PC-3 (cell line): ENCODE measurements around the gene CAPNS1. TPM values are rescaled to one million over a fixed set of nuclear protein-coding genes. Genes with fewer than 3 reads are reported as not detected.

ENCODE experiments used
- ATAC-seq: fragments of 200-7000 bp; cut with Tn5 transposase; 2 replicates; pipeline ENCODE4 v1.9.1; 2020; ENCODE audit warnings: mild to moderate bottlenecking, moderate library complexity
- Bru-seq: library from RNA; stranded (reverse); fragments of 400-500 nt; gene quantifications from one replicate; lab custom pipeline; 2021; lab: Mats Ljungman, UMichigan
- BruChase-seq, 2 experiments: library from RNA; stranded (reverse); fragments of 400-500 nt; gene quantifications; one replicate each; lab custom pipeline; 2021; lab: Mats Ljungman, UMichigan
- BruUV-seq: library from RNA; stranded (reverse); fragments of 400-500 nt; replicated peaks from 2 replicates; lab custom pipeline; 2021; lab: Mats Ljungman, UMichigan
- CTCF ChIA-PET: fragments of 300-600 bp; sonication (Branson Sonifier 250); formaldehyde crosslinking; loops from one replicate; lab custom pipeline; 2022; ENCODE audit warnings: antibody characterized with exemption; lab: Charles Lee
- POLR2A ChIA-PET: fragments of 300-600 bp; sonication (Branson Sonifier 250); formaldehyde crosslinking; loops from one replicate; lab custom pipeline; 2022; ENCODE audit warnings: antibody characterized with exemption; ENCODE audit not compliant: unreplicated experiment; lab: Charles Lee
- DNase-seq: peaks from one replicate; pipeline ENCODE4 v3.0.0-alpha.2; 2015
- H2AFZ ChIP-seq: fragments of 300-600 bp; sonication (generic); 2 replicates; pipeline ENCODE4 v1.6.0; 2016; ENCODE audit warnings: antibody characterized with exemption, low read length
- H3F3A ChIP-seq: fragments of 300-600 bp; sonication (generic); one replicate; pipeline ENCODE4 v1.6.0; 2017; ENCODE audit warnings: antibody characterized with exemption, low read length, control low read depth, mild to moderate bottlenecking; ENCODE audit not compliant: unreplicated experiment
- H3K27ac ChIP-seq: fragments of 300-600 bp; sonication (generic); 2 replicates; pipeline ENCODE4 v1.5.1; 2016; ENCODE audit warnings: mild to moderate bottlenecking, low read length
- H3K27me3 ChIP-seq: fragments of 300-600 bp; sonication (generic); 2 replicates; pipeline ENCODE4 v1.6.1; 2016; ENCODE audit warnings: low read length, mixed read lengths
- H3K36me3 ChIP-seq: fragments of 300-600 bp; sonication (generic); 2 replicates; pipeline ENCODE4 v1.6.1; 2016; ENCODE audit warnings: low read depth, mixed run types, low read length, mixed read lengths
- H3K4me1 ChIP-seq: fragments of 300-600 bp; sonication (generic); 2 replicates; pipeline ENCODE4 v1.5.1; 2016; ENCODE audit warnings: low read length; ENCODE audit not compliant: insufficient read depth
- H3K4me2 ChIP-seq: fragments of 300-600 bp; sonication (generic); 2 replicates; pipeline ENCODE4 v1.6.0; 2016; ENCODE audit warnings: low read length
- H3K4me3 ChIP-seq: fragments of 300-600 bp; sonication (generic); 2 replicates; pipeline ENCODE4 v1.5.1; 2016; ENCODE audit warnings: mild to moderate bottlenecking, low read length, mixed read lengths
- H3K79me2 ChIP-seq: fragments of 300-600 bp; sonication (generic); 2 replicates; pipeline ENCODE4 v1.6.1; 2017; ENCODE audit warnings: low read length, mixed read lengths
- H3K9ac ChIP-seq: fragments of 300-600 bp; sonication (generic); 2 replicates; pipeline ENCODE4 v1.6.0; 2016; ENCODE audit warnings: mild to moderate bottlenecking, low read length
- H3K9me2 ChIP-seq: fragments of 300-600 bp; sonication (generic); replicated peaks from 2 replicates; pipeline ENCODE4 v1.6.1; 2016; ENCODE audit warnings: mixed run types, low read length, mixed read lengths
- H3K9me3 ChIP-seq: fragments of 300-600 bp; sonication (generic); 2 replicates; pipeline ENCODE4 v1.6.1; 2016; ENCODE audit warnings: low read length, mixed read lengths
- H4K20me1 ChIP-seq: fragments of 300-600 bp; sonication (generic); 2 replicates; pipeline ENCODE4 v1.6.1; 2016; ENCODE audit warnings: low read length, mixed read lengths
- EZH2 ChIP-seq: fragments of 300-600 bp; sonication (generic); IDR thresholded peaks from one replicate; pipeline ENCODE4 v1.6.1; 2017; ENCODE audit warnings: antibody characterized with exemption, mild to moderate bottlenecking, low read length; ENCODE audit not compliant: unreplicated experiment
- EZH2phosphoT487 ChIP-seq: fragments of 300-600 bp; sonication (generic); IDR thresholded peaks from 2 replicates; pipeline ENCODE4 v1.6.1; 2018; ENCODE audit warnings: mild to moderate bottlenecking, antibody characterized with exemption, low read length, borderline replicate concordance
- intact Hi-C: fragments of 100-400 bp; cut with micrococcal nuclease; formaldehyde crosslinking; loops from 2 replicates; pipeline ENCODE4 v1.9.0; 2023
- long read RNA-seq: library from polyadenylated mRNA; unstranded; transcript quantifications from one replicate; pipeline ENCODE4 v2.0.0, GENCODE V29; 2021; ENCODE audit not compliant: unreplicated experiment
- total RNA-seq: library from RNA; depleted of rRNA; stranded (reverse); fragments of >200 nt; gene quantifications from 2 replicates; pipeline ENCODE4 v1.2.3, GENCODE V29; 2014; rRNA removed
- TF ChIP-seq, protein P1 (sequence below): fragments of 300-600 bp; sonication (generic); conservative IDR thresholded peaks from 2 replicates; pipeline ENCODE4 v1.5.1; 2017; ENCODE audit warnings: antibody characterized with exemption, low read depth, mild to moderate bottlenecking, low read length

The CAPNS1 gene
- total RNA-seq (329 and 339 TPM in 2 replicates), Bru-seq, nascent RNA (percentile 86 among the genes with signal in this experiment), BruChase-seq, experiment 1, labeled RNA remaining after a 6-hour chase (percentile 91 among the genes with signal in this experiment), BruChase-seq, experiment 2, labeled RNA remaining after a 2-hour chase (percentile 81 among the genes with signal in this experiment)
- long read RNA-seq, transcript CAPNS1-201 (11 exons, 1,918 nt), result major isoform, 77 of 212 reads
- long read RNA-seq, partial matches to known transcripts, result 87 of 212 reads
- long read RNA-seq, other reads (novel, unspliced or antisense), result 48 of 212 reads

DNA sequence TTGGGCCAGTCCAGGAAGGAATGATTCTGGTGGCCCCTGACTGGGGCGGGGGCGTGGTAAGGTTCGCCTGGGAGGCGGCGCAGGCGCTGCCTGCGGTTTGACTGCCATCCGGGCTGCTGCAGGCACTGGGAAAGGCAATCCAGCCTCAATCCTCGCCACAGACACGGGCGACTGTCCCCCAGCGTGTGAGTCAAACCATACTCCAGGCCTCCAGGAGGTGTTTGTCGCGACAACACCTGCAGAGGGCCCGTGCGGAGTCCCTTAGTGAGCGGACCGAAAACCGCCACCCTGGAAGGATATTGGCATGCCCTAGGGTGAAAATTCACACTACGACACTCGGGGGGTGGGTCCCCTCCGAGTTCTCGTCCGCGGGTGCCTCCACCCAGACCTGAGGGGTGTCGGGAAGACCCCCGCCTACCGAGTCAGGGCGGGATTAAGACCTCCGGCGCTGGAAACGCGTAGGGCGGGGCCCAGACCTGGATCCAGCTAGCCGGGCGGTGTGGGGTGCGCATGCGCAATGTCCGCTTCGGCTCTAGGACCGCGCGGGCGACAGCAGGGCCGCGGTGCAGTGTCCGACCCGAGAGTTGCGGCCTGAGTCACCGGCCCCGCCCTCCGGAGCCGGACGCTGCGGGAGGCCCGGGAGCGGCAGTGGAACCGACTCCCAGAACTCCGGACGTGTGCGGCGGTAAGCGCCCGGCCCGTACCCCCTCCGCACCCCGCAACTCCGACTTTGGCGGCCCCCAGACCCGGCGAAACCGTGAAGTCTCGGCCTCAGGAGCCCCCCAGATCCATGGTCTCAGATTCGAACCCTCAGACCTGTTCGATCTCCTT is at the start of gene CAPNS1:
Gene CAPNS1 (plus strand): TSS at position 594 of the 831 bp plus-strand sequence. CDS start 946 bp downstream, outside the sequence.
- Histone ChIP-seq H3K9ac (peak within 1 kb of the TSS; percentile 100), H3K4me3 (peak within 1 kb of the TSS; percentile 94), H3K27me3 (no peaks in the 10 kb centered on the region), H3K79me2 (peaks cover 34% of the 10 kb centered on the region), H3K9me2 (no peaks in the 10 kb centered on the region), H3K27ac (peak within 1 kb of the TSS; percentile 99), H3K36me3 (peaks cover 7% of the 10 kb centered on the region), H3K4me1 (peaks cover 34% of the 10 kb centered on the region), H3K4me2 (peak within 1 kb of the TSS; percentile 94), H3K9me3 (no peaks in the 10 kb centered on the region), H4K20me1 (peaks cover 7% of the 10 kb centered on the region; the same call in 1 of the 2 replicates), H2AFZ (peak within 1 kb of the TSS; percentile 92), H3F3A (no peaks in the 10 kb centered on the region)
- BruUV-seq, result no TSS peak
- POLR2A ChIA-PET, result interaction anchor here (0.6 to 0.8 kb wide), 2 partner anchors 11 to 12 kb away, joined by 3 to 5 read pairs; no protein-coding TSS in a partner anchor
- DNase-seq (peak; percentile 94), ATAC-seq (peak; percentile 61)
- CTCF ChIA-PET, result no interaction called here
- intact Hi-C loops, result loop anchor here (2.0 kb wide), 1 partner anchor 13 kb away; no protein-coding TSS in a partner anchor
- TF ChIP-seq, protein P1, sequence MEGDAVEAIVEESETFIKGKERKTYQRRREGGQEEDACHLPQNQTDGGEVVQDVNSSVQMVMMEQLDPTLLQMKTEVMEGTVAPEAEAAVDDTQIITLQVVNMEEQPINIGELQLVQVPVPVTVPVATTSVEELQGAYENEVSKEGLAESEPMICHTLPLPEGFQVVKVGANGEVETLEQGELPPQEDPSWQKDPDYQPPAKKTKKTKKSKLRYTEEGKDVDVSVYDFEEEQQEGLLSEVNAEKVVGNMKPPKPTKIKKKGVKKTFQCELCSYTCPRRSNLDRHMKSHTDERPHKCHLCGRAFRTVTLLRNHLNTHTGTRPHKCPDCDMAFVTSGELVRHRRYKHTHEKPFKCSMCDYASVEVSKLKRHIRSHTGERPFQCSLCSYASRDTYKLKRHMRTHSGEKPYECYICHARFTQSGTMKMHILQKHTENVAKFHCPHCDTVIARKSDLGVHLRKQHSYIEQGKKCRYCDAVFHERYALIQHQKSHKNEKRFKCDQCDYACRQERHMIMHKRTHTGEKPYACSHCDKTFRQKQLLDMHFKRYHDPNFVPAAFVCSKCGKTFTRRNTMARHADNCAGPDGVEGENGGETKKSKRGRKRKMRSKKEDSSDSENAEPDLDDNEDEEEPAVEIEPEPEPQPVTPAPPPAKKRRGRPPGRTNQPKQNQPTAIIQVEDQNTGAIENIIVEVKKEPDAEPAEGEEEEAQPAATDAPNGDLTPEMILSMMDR, result no peak; the same call in 1 of the 2 replicates
- no peak for TF ChIP-seq EZH2phosphoT487
- no peak for TF ChIP-seq EZH2

DNA sequence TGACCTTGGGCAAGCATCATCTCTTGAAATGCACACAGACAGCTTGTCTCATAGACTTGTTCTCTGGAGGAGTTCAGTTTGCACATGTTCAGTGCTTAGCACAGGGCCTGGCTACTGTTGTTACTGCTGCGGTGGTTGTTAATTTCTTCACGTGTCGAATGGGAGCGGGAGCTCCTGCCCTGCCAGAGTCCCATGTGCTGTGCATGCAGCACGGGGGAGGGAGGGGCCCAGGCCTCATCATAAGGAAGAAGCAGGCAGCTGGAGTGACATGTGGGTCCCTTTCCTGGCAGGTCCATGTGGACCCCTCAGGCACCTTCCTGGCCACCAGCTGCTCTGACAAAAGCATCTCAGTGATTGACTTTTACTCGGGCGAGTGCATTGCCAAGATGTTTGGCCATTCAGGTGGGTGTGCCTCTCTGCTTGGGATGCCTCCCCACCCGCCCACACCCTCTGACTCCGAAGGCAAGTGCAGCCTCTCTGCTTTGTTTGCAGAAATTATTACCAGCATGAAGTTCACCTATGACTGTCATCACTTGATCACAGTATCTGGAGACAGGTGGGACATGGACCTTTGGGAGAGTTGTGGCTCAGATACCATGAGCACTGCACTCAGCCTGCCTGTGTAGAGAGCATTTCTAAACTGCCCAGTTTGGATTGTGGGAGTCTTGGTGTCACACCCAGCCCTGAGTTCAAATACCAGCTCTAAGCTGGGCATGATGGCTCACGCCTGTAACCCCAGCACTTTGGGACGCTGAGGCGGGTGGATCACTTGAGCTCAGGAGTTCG is 48.8 kb upstream of the CAPNS1 start:
- Histone ChIP-seq H3K27ac (no peak overlapping the region), H3K79me2 (no peaks in the 10 kb centered on the region), H3K9me2 (no peaks in the 10 kb centered on the region), H2AFZ (no peak overlapping the region), H3K4me2 (no peak overlapping the region), H3F3A (no peaks in the 10 kb centered on the region), H4K20me1 (no peaks in the 10 kb centered on the region), H3K4me3 (no peak overlapping the region), H3K9me3 (no peaks in the 10 kb centered on the region), H3K36me3 (peaks cover 4% of the 10 kb centered on the region), H3K9ac (no peak overlapping the region), H3K4me1 (no peaks in the 10 kb centered on the region), H3K27me3 (no peaks in the 10 kb centered on the region)
- ChIA-PET POLR2A (no interaction called here), CTCF (no interaction called here)
- ATAC-seq, result no peak
- TF ChIP-seq, protein P1, result no peak
- TF ChIP-seq EZH2phosphoT487, result no peak
- no peak for TF ChIP-seq EZH2
- BruUV-seq, result no TSS peak
- no peak for DNase-seq
- intact Hi-C loops, result no loop called here
